Activated CD4-positive, alpha-beta T cell treated with anti-CD3 and anti-CD28 coated beads for 48 hours (primary cell): Measurements from ENCODE around the gene IFNA7.
A peak's percentile ranks its signal among the peaks of the same experiment; 100 is the strongest.
"Not testable (repeated sequence)": the region's sequence is repeated elsewhere in the genome, so short reads cannot be mapped to it uniquely, and the experiment has no call there.

ENCODE experiments used
- DNase-seq: peaks from one replicate; pipeline ENCODE4 v3.0.0-alpha.2; 2020

The IFNA7 gene

GRCh38 chr9:21202105-21202504 lies at the start of gene IFNA7:
Gene IFNA7 (minus strand): TSS chr9:21202205. CDS start chr9:21202165, 40 bp downstream.
- DNase-seq, result not testable (repeated sequence)

GRCh38 chr9:21251638-21252037 lies 49.6 kb upstream of the IFNA7 start:
- no peak for DNase-seq

GRCh38 chr9:21251190-21251589 lies 49.2 kb upstream of the IFNA7 start:
- DNase-seq, result no peak

- no peak for DNase-seq
These were observed 42.8 kb upstream of the IFNA7 start for GRCh38 chr9:21244836-21245235.

- no peak for DNase-seq
These were observed 37.9 kb upstream of the IFNA7 start, which contains the start of gene IFNA14 for GRCh38 chr9:21239911-21240310. Gene IFNA14 (minus strand): TSS chr9:21240005. CDS start chr9:21239935, 70 bp downstream.

- DNase-seq, result not testable (repeated sequence)
These were observed 34.3 kb upstream of the IFNA7 start for GRCh38 chr9:21236360-21236714.

GRCh38 chr9:21235468-21236359 lies 33.7 kb upstream of the IFNA7 start:
- DNase-seq, result peak; percentile 34

- no peak for DNase-seq
These were observed 32.2 kb upstream of the IFNA7 start for GRCh38 chr9:21234153-21234687.

- DNase-seq, result no peak
These were observed 31.3 kb upstream of the IFNA7 start for GRCh38 chr9:21233258-21233657.

- no peak for DNase-seq
These were observed 26.1 kb upstream of the IFNA7 start, which contains the start of gene IFNA17 for GRCh38 chr9:21228122-21228521. Gene IFNA17 (minus strand): TSS chr9:21228222. CDS start chr9:21228173, 49 bp downstream.

GRCh38 chr9:21217211-21217610 lies 15.2 kb upstream of the IFNA7 start, which contains the start of gene IFNA16:
Gene IFNA16 (minus strand): TSS chr9:21217311. CDS start chr9:21217305, 6 bp downstream.
- DNase-seq, result not testable (repeated sequence)

GRCh38 chr9:21213411-21214326 lies 11.7 kb upstream of the IFNA7 start:
- not testable (repeated sequence) for DNase-seq

GRCh38 chr9:21212160-21212559 lies 10.2 kb upstream of the IFNA7 start:
- DNase-seq, result not testable (repeated sequence)

- not testable (repeated sequence) for DNase-seq
These were observed 8.8 kb upstream of the IFNA7 start for GRCh38 chr9:21210782-21211181.

GRCh38 chr9:21210311-21210710 lies 8.3 kb upstream of the IFNA7 start:
- DNase-seq, result no peak

- not testable (repeated sequence) for DNase-seq
These were observed 5.0 kb upstream of the IFNA7 start, which contains the start of gene IFNA10 for GRCh38 chr9:21207043-21207442. Gene IFNA10 (minus strand): TSS chr9:21207143. CDS start chr9:21207097, 46 bp downstream.

GRCh38 chr9:21205204-21205603 lies 3.2 kb upstream of the IFNA7 start:
- no peak for DNase-seq

GRCh38 chr9:21194867-21195776 lies 6.9 kb downstream of the IFNA7 start:
- peak; percentile 43 for DNase-seq

- DNase-seq, result not testable (repeated sequence)
These were observed 14.5 kb downstream of the IFNA7 start, which contains the start of gene IFNA4 for GRCh38 chr9:21187487-21187886. Gene IFNA4 (minus strand): TSS chr9:21187587. CDS start chr9:21187531, 56 bp downstream.

GRCh38 chr9:21182810-21183736 lies 18.9 kb downstream of the IFNA7 start:
- DNase-seq, result peak; percentile 27
